K562 (cell line): ENCODE data around the gene METTL25B. TPM values are rescaled to one million over a fixed set of nuclear protein-coding genes. Genes with fewer than 3 reads are reported as not detected.

Experiments
- ATAC-seq: fragments of 200-7000 bp; cut with Tn5 transposase; 3 replicates; pipeline ENCODE4 v1.9.1; 2020; ENCODE audit warnings: moderate library complexity
- BruUV-seq: library from RNA; stranded (reverse); fragments of 400-500 nt; replicated peaks from 2 replicates; lab custom pipeline; 2021; lab: Mats Ljungman, UMichigan
- CTCF ChIA-PET: fragments of 300-600 bp; formaldehyde crosslinking; extraction: SDS; loops from one replicate; lab custom pipeline; 2021; ENCODE audit warnings: low intra/inter-chr PET ratio; lab: Yijun Ruan, JAX
- POLR2A ChIA-PET: fragments of 300-600, 350-650 bp; sonication (Branson Sonifier 250); formaldehyde crosslinking; extraction: SDS; loops from one replicate; lab custom pipeline; 2021; ENCODE audit warnings: antibody characterized with exemption, inconsistent platforms; lab: Yijun Ruan, JAX
- DNase-seq, 4 experiments: peaks; one replicate each; pipeline versions ENCODE4 v3.0.0 to v3.0.0-alpha.2; 2011 to 2018; ENCODE audit warnings: low spot score in 3 of 4, mixed read lengths in 3 of 4; ENCODE audit errors: extremely low read depth in 1 of 4
- FAIRE-seq: peaks from 2 replicates; lab custom pipeline; 2011; peaks lifted over from hg19 to GRCh38; lab: Jason Lieb, UNC
- H2AFZ ChIP-seq: 2 replicates; pipeline ENCODE4 v1.6.0; 2011; ENCODE audit warnings: low read depth, low read length, control low read depth, inconsistent platforms
- H3K27ac ChIP-seq: fragments of 200-600 bp; 3 replicates; pipeline ENCODE4 v1.8.0; 2011; ENCODE audit warnings: low read depth, mild to moderate bottlenecking, control low read depth, inconsistent platforms, low read length, moderate library complexity, mixed read lengths; ENCODE audit errors: extremely low read depth
- H3K27me3 ChIP-seq, 2 experiments: fragments of 300-600 bp in 1 of 2; 2 replicates in 1 of 2; 3 replicates in 1 of 2; pipeline versions ENCODE4 v1.6.0 to v1.8.0; 2011; ENCODE audit warnings: inconsistent platforms in 2 of 2, low read length in 2 of 2, mild to moderate bottlenecking in 1 of 2, mixed read lengths in 1 of 2, moderate library complexity in 1 of 2; ENCODE audit not compliant: control insufficient read depth in 2 of 2, insufficient read depth in 2 of 2
- H3K36me3 ChIP-seq: fragments of 300-600 bp; 3 replicates; pipeline ENCODE4 v1.8.0; 2011; ENCODE audit warnings: mild to moderate bottlenecking, low read length, inconsistent platforms; ENCODE audit not compliant: control insufficient read depth, insufficient read depth
- H3K4me1 ChIP-seq, 2 experiments: fragments of 200-600 bp in 1 of 2; replicated peaks in 1 of 2; 2 replicates in 1 of 2; 3 replicates in 1 of 2; pipeline versions ENCODE4 v1.5.1 to v1.8.0; 2011; ENCODE audit warnings: inconsistent platforms in 2 of 2, low read length in 2 of 2, mild to moderate bottlenecking in 1 of 2, mixed read lengths in 1 of 2, moderate library complexity in 1 of 2; ENCODE audit not compliant: control insufficient read depth in 2 of 2, insufficient read depth in 2 of 2
- H3K4me2 ChIP-seq: 2 replicates; pipeline ENCODE4 v1.6.1; 2011; ENCODE audit warnings: low read length, control low read depth, inconsistent platforms, mixed read lengths; ENCODE audit not compliant: insufficient read depth
- H3K4me3 ChIP-seq: fragments of 200-600 bp; sonication (generic), shearing (Covaris generic); 2 replicates; pipeline ENCODE4 v1.5.1; 2016; ENCODE audit warnings: control low read depth, inconsistent platforms
- H3K79me2 ChIP-seq: fragments of 200-600 bp; 3 replicates; pipeline ENCODE4 v1.8.0; 2011; ENCODE audit warnings: low read length, inconsistent platforms; ENCODE audit not compliant: control insufficient read depth, insufficient read depth
- H3K9ac ChIP-seq, 2 experiments: 2 replicates each; pipeline versions ENCODE4 v1.6.0 to v1.6.1; 2011; ENCODE audit warnings: low read depth in 2 of 2, low read length in 2 of 2, control low read depth in 1 of 2, inconsistent platforms in 1 of 2, mild to moderate bottlenecking in 1 of 2, mixed read lengths in 1 of 2; ENCODE audit not compliant: insufficient read depth in 1 of 2
- H3K9me1 ChIP-seq: one replicate; pipeline ENCODE4 v1.6.0; 2011; ENCODE audit warnings: inconsistent platforms, mild to moderate bottlenecking, low read length, moderate library complexity; ENCODE audit not compliant: control insufficient read depth, insufficient read depth
- H3K9me3 ChIP-seq: replicated peaks from 2 replicates; pipeline ENCODE4 v1.5.1; 2011; ENCODE audit warnings: low read depth, low read length, inconsistent platforms; ENCODE audit not compliant: control insufficient read depth, insufficient read depth
- H4K20me1 ChIP-seq: replicated peaks from 2 replicates; pipeline ENCODE4 v1.6.1; 2011; ENCODE audit warnings: low read length, inconsistent platforms, mixed read lengths; ENCODE audit not compliant: control insufficient read depth, insufficient read depth
- CEBPG ChIP-seq, 3 experiments: fragments of 200-800 bp in 1 of 3; sonication (Bioruptor generic) in 1 of 3; sonication (generic) in 1 of 3; formaldehyde crosslinking in 1 of 3; IDR thresholded peaks in 2 of 3; conservative IDR thresholded peaks in 1 of 3; 2 replicates each; pipeline versions ENCODE4 v1.6.1 to v1.8.0; 2016 to 2022; ENCODE audit warnings: missing compliant biosample characterization in 2 of 3, missing genetic modification characterization in 2 of 3, mild to moderate bottlenecking in 1 of 3, missing genetic modification reagents in 1 of 3
- EGR1 ChIP-seq: fragments of 450-650 bp; conservative IDR thresholded peaks from 2 replicates; pipeline ENCODE4 v1.6.1; 2017; ENCODE audit warnings: mild to moderate bottlenecking
- FOXP1 ChIP-seq: sonication (generic); formaldehyde crosslinking; IDR thresholded peaks from 2 replicates; pipeline ENCODE4 v1.8.0; 2022; ENCODE audit warnings: mild to moderate bottlenecking, missing genetic modification reagents
- IRF1 ChIP-seq: sonication (generic); formaldehyde crosslinking; IDR thresholded peaks from 2 replicates; pipeline ENCODE4 v1.8.0; 2022; ENCODE audit warnings: missing genetic modification reagents, mild to moderate bottlenecking, borderline replicate concordance
- JUN ChIP-seq, 2 experiments: sonication (generic) in 1 of 2; formaldehyde crosslinking in 1 of 2; IDR thresholded peaks; 2 replicates each; pipeline versions ENCODE4 v1.6.1 to v1.8.0; 2012 to 2022; ENCODE audit warnings: borderline replicate concordance in 2 of 2, mild to moderate bottlenecking in 2 of 2, improper control_type of control experiment in 1 of 2, low read depth in 1 of 2, low read length in 1 of 2, missing genetic modification reagents in 1 of 2
- LEF1 ChIP-seq: fragments of 450-650 bp; IDR thresholded peaks from 2 replicates; pipeline ENCODE4 v1.6.1; 2016; ENCODE audit warnings: mild to moderate bottlenecking
- MYC ChIP-seq, 2 experiments: fragments of 250-450 bp in 1 of 2; sonication (Bioruptor Pico) in 1 of 2; IDR thresholded peaks; 2 replicates each; pipeline versions ENCODE4 v1.5.1 to v1.6.1; 2012 to 2021; ENCODE audit warnings: low read depth in 2 of 2, borderline replicate concordance in 1 of 2, improper control_type of control experiment in 1 of 2, low read length in 1 of 2, mild to moderate bottlenecking in 1 of 2, moderate library complexity in 1 of 2
- PHF8 ChIP-seq: fragments of 200-600 bp; sonication (generic); IDR thresholded peaks from 2 replicates; pipeline ENCODE4 v1.6.1; 2012; ENCODE audit warnings: mixed run types, mild to moderate bottlenecking, inconsistent platforms, low read length, moderate library complexity, borderline replicate concordance
- POLR2G ChIP-seq: fragments of 200-400 bp; formaldehyde crosslinking; IDR thresholded peaks from 2 replicates; pipeline ENCODE4 v1.6.1; 2017; ENCODE audit warnings: low read depth, mild to moderate bottlenecking, antibody characterized with exemption, low read length, moderate library complexity
- SIN3A ChIP-seq, 2 experiments: fragments of 150-350 bp in 1 of 2; IDR thresholded peaks; 2 replicates each; pipeline ENCODE4 v1.6.1; 2011 to 2016; ENCODE audit warnings: borderline replicate concordance in 2 of 2, low read depth in 2 of 2, low read length in 2 of 2, mild to moderate bottlenecking in 2 of 2, moderate library complexity in 2 of 2; ENCODE audit not compliant: control insufficient read depth in 1 of 2
- TEAD1 ChIP-seq, 2 experiments: fragments of 450-650 bp in 1 of 2; sonication (generic) in 1 of 2; formaldehyde crosslinking; IDR thresholded peaks; 2 replicates each; pipeline versions ENCODE4 v1.4.0 to v1.8.0; 2020 to 2022; ENCODE audit warnings: mild to moderate bottlenecking in 2 of 2, missing genetic modification reagents in 1 of 2
- TGIF2 ChIP-seq: sonication (generic); formaldehyde crosslinking; IDR thresholded peaks from 2 replicates; pipeline ENCODE4 v1.8.1; 2022; ENCODE audit warnings: mild to moderate bottlenecking, missing genetic modification reagents, moderate library complexity
- WGBS: fragments of 100-300 bp; shearing (Covaris generic); methylation state at CpG from one replicate; pipeline ENCODE4 v1.1.6; 2016; ENCODE audit warnings: low coverage, mixed read lengths; ENCODE audit not compliant: insufficient coverage; ENCODE audit errors: missing lambda C conversion rate; 5-methylcytosine and 5-hydroxymethylcytosine counted together
- in situ Hi-C: fragments of 300-500 bp; cut with MboI; formaldehyde crosslinking; loops from 4 replicates; pipeline ENCODE4 v1.15.0; 2018; ENCODE audit warnings: inconsistent platforms, mixed read lengths
- intact Hi-C: fragments of 100-400 bp; cut with micrococcal nuclease; formaldehyde crosslinking; loops from 2 replicates; pipeline ENCODE4 v1.14.2; 2022
- polyA plus RNA-seq, 8 experiments: library from polyadenylated mRNA; depleted of rRNA in 4 of 8; stranded (reverse) in 5 of 8; unstranded in 3 of 8; fragments of >200 nt; fragmentation: Nextera tagmentation in 2 of 8; fragmentation: Illumina TruSeq in 1 of 8; extraction: Ambion mirVana in 2 of 8; extraction: Trizol in 1 of 8; gene quantifications; 2 replicates each; pipeline versions ENCODE4 v1.2.1 to v1.2.3, GENCODE V29; 2011 to 2014; ENCODE audit warnings: inconsistent platforms in 1 of 8, missing spikeins in 1 of 8
- total RNA-seq, 7 experiments: library from RNA; depleted of rRNA in 6 of 7; stranded (reverse); fragments of >200 nt in 6 of 7; fragmentation: Illumina TruSeq in 2 of 7; extraction: Trizol in 2 of 7; gene quantifications; 2 replicates each; pipeline versions ENCODE4 v1.2.1 to v1.2.3, GENCODE V29; 2011 to 2021; ENCODE audit warnings: low replicate concordance in 1 of 7
- TF ChIP-seq, protein P1 (sequence below): fragments of 450-650 bp; IDR thresholded peaks from 2 replicates; pipeline ENCODE4 v1.6.1; 2016

The METTL25B gene
- total and polyA plus RNA-seq, 9 of the 15 experiments (the other 6 are each of a cell fraction or from before 2014, with no cell fraction given) = 7.7 to 48.3 (median 33.1) TPM

- no peaks in the 10 kb centered on the region for H4K20me1 ChIP-seq
- 3% methylated on average over 19 of the region's 31 CpGs for WGBS
- no peaks in the 10 kb centered on the region for H3K9me1 ChIP-seq
- no TSS peak for BruUV-seq
- H3K27ac ChIP-seq = peak overlapping the region; percentile 84
- peaks cover 69% of the 10 kb centered on the region for H3K79me2 ChIP-seq
- FAIRE-seq = no peak
- in situ Hi-C loops = loop anchor here (5.0 kb wide), 1 partner anchor 41 kb away; the partner anchor contains the start of genes ISG20L2 and METTL25B
- H3K36me3 ChIP-seq = peaks cover 24% of the 10 kb centered on the region
- peak overlapping the region; percentile 50; the same call in 1 of the 2 replicates for H2AFZ ChIP-seq
- CTCF ChIA-PET = interaction anchor here (0.7 kb wide), 1 partner anchor 154 kb away, joined by 3 read pairs; no protein-coding TSS in a partner anchor
- intact Hi-C loops = loop anchor here (1.0 to 2.0 kb wide), 3 partner anchors 17 to 41 kb away; partner anchors contain the start of genes HDGF and MRPL24
- no peak; the same call in 1 of the 3 replicates for ATAC-seq
- no peaks in the 10 kb centered on the region for H3K9me3 ChIP-seq
- peak; percentile 39 to 68 (median 59) for DNase-seq
- POLR2A ChIA-PET = interaction anchor here (0.9 to 3.2 kb wide), 13 partner anchors 11 to 103 kb away, joined by 3 to 27 read pairs (median 3); partner anchors contain the start of genes ISG20L2, METTL25B and MRPL24
- H3K4me1 ChIP-seq = peaks cover 23 to 30% of the 10 kb centered on the region in 2 experiments
- H3K4me2 ChIP-seq = peak overlapping the region; percentile 96
- no peaks in the 10 kb centered on the region for H3K27me3 ChIP-seq
- peak overlapping the region; percentile 88 for H3K4me3 ChIP-seq
- H3K9ac ChIP-seq = peak overlapping the region; percentile 91 to 98
- TF ChIP-seq CEBPG (CRISPR knock-in tag; IDR thresholded peaks at IDR 0.05) (peak; percentile 54; the same call in 1 of the 2 replicates), CEBPG (tag; conservative IDR thresholded peaks at IDR 0.05 in 1 of 2, IDR thresholded peaks at IDR 0.05 in 1 of 2) (0 out of 4 replicates have a peak, but pooled peaks of 1 of the 2 experiments have one; percentile 16), POLR2G (peak; percentile 12; the same call in 1 of the 2 replicates), PHF8 (peak; percentile 67; the same call in 1 of the 2 replicates), MYC (IDR thresholded peaks at IDR 0.05; ENCODE audit: low read depth, low read length) (0 out of 2 replicates have a peak, but pooled peaks have one; percentile 11), MYC (CRISPR knock-in tag; IDR thresholded peaks at IDR 0.05; ENCODE audit: borderline replicate concordance, low read depth) (0 out of 2 replicates have a peak, but pooled peaks have one; percentile 5), SIN3A (IDR thresholded peaks at IDR 0.05; ENCODE audit: borderline replicate concordance in 2 of 2, control insufficient read depth in 1 of 2, low read depth in 2 of 2, low read length in 2 of 2) (peak; percentile 64 to 95; a peak in 2 of 4 replicates), JUN (IDR thresholded peaks at IDR 0.05; ENCODE audit: borderline replicate concordance, low read depth, low read length) (no peak), JUN (CRISPR knock-in tag; IDR thresholded peaks at IDR 0.05; ENCODE audit: borderline replicate concordance) (peak; percentile 53; the same call in 1 of the 2 replicates), TEAD1 (CRISPR knock-in tag; IDR thresholded peaks at IDR 0.05) (peak in 1 of 2 experiments; percentile 49; a peak in 1 of 4 replicates), TGIF2 (0 out of 2 replicates have a peak, but pooled peaks have one; percentile 40), EGR1 (peak; percentile 56), FOXP1 (CRISPR knock-in tag) (peak; percentile 35; the same call in 1 of the 2 replicates), IRF1 (CRISPR knock-in tag) (no peak), LEF1 (no peak)
- TF ChIP-seq, protein P1, sequence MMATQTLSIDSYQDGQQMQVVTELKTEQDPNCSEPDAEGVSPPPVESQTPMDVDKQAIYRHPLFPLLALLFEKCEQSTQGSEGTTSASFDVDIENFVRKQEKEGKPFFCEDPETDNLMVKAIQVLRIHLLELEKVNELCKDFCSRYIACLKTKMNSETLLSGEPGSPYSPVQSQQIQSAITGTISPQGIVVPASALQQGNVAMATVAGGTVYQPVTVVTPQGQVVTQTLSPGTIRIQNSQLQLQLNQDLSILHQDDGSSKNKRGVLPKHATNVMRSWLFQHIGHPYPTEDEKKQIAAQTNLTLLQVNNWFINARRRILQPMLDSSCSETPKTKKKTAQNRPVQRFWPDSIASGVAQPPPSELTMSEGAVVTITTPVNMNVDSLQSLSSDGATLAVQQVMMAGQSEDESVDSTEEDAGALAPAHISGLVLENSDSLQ = peak; percentile 66
Observed at GRCh38 chr1:156767879-156768604, 39.8 kb downstream of the METTL25B start.
